Fibroblast of skin of right biceps (primary cell): ENCODE results near the gene SLC30A4.

Source experiments
- DNase-seq: peaks from one replicate; pipeline ENCODE4 v3.0.0-alpha.2; 2013

Gene SLC30A4, protein sequence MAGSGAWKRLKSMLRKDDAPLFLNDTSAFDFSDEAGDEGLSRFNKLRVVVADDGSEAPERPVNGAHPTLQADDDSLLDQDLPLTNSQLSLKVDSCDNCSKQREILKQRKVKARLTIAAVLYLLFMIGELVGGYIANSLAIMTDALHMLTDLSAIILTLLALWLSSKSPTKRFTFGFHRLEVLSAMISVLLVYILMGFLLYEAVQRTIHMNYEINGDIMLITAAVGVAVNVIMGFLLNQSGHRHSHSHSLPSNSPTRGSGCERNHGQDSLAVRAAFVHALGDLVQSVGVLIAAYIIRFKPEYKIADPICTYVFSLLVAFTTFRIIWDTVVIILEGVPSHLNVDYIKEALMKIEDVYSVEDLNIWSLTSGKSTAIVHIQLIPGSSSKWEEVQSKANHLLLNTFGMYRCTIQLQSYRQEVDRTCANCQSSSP

DNA sequence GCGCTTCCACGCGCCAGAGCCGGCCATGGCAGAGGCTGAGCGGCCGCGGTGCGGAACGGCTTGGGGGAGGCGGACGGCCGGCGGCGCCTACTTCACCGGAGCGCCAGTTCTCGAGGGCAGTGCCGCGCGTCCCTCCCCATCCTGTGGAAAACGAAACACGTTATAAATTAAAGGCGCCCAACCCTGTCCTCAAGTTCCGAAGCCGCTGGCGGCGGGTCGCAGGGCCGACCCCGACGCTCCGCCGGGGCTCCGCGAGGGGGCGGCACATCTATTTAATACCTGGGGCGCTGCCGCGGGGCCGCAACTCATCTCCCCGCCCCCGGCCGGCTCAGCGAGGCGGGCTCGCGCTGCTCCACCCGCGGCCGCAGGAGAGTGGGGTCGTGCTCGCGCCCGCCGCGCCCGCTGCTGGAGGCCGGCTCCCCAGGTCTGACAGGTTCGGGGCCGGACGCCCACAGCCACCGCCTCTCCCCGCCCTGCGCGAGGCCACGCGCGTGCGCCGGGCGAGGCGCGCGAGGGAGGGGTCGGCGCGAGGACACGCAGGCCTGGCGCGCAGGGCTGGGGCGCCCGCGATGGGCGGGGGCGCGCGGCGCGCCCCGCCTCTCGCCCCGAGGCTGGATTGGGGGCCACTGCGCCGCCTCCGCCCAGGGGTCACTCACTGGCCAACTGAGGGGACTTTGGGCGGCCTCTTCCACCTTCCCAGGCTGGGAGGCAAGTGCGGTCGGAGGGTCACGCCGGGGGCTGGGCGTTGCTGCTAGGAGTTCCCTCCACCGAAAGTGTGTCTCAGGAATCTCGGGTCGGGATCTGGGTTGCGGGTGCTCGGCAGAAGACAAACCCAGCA lies at the start of gene SLC30A4:
Gene SLC30A4, minus strand, starts transcription at position 428 of the 838 bp plus-strand sequence. Its CDS starts 401 bp downstream, at position 27.
- DNase-seq, result peak; percentile 54

- DNase-seq, result no peak
Measured at GRCh38 chr15:45555934-45556608, 33.5 kb upstream of the SLC30A4 start.

GRCh38 chr15:45551676-45552075 lies 29.1 kb upstream of the SLC30A4 start:
- peak; percentile 56 for DNase-seq

DNA sequence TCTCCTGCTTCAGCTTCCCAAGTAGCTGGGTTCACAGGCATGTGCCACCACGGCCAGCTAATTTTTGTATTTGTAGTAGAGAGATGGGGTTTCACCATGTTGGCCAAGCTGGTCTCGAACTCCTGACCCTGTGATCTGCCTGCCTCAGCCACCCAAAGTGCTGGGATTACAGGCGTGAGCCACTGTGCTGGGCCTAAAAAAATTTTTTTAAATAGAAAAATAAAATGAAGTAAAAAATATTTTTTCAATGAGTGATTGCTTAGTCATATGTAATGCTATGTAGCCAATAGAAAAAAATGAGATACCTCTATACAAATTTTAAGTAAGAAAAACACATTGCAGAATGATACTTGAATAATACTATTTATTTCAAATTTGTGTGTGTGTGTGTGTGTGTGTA lies 27.9 kb upstream of the SLC30A4 start:
- DNase-seq, result peak; percentile 74

DNA sequence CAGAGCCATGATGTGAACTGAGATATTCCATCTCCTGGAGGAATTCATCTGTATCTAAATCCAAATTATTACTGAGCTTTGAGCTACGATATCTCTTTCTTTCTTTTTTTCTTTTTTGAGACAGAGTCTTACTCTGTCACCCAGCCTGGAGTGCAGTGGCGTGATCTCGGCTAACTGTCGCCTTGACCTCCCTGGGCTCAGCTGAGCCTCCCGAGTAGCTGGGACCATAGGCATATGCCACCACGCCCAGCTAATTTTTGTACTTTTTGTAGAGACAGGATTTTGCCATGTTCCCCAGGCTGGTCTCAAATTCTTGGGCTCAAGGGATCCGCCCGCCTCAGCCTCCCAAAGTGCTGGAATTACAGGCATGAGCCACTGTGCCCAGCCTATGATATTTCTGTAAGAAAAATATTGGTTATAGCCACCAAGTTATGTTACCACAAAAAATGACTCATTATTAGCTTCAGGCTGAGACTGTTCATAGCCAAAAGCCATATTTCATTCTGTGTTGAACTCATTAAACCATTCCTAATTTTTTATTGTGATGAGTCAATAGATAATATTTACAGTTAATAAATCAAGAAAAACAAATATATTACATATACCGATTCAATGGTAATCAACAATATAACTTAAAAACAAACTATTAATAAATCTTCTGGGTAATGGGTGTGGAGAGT lies 27.1 kb upstream of the SLC30A4 start:
- DNase-seq, result peak; percentile 80

- DNase-seq, result no peak
Measured at GRCh38 chr15:45548753-45549520, 26.4 kb upstream of the SLC30A4 start.

DNA sequence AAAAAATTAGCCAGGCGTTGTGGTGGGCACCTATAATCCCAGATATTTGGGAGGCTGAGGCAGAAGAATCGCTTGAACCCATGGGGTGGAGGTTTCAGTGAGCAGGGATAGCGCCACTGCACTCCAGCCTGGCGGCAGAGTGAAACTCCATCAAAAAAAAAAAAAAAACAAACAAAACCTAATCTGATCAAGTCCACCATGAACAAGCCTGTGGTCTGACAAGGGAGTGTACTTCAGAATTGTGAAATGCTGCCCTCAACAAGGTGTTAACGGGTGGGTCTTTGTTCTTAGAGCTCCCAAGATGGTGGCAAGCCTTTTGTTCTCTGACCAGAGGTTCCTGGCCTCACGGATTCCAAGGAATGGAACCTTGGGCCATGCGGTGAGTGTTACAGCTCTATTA lies 24.2 kb upstream of the SLC30A4 start:
- no peak for DNase-seq

GRCh38 chr15:45544266-45545023 lies 21.9 kb upstream of the SLC30A4 start:
- DNase-seq, result no peak

DNA sequence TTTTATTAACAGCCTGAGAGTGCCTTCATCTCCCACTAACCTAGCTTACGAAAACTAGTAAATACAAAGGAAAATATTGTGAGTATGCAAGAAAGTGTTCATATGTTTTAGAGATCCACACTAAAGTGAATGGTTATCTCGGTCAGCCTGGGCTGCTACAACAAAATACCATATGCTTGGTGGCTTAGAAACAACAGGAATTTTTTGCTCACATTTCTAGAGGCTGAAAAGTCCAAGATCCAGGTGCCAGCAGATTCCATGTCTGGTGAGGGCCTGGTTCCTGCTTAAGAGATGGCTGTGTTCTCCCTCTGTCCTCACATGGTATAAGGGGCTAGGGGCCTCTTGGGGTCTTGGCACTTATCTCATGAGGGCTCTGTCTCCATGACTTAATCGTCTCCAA lies 20.5 kb upstream of the SLC30A4 start:
- DNase-seq, result no peak

- DNase-seq, result no peak
Measured at GRCh38 chr15:45540531-45540930, 18.0 kb upstream of the SLC30A4 start.

GRCh38 chr15:45539680-45540079 lies 17.1 kb upstream of the SLC30A4 start:
- no peak for DNase-seq

DNA sequence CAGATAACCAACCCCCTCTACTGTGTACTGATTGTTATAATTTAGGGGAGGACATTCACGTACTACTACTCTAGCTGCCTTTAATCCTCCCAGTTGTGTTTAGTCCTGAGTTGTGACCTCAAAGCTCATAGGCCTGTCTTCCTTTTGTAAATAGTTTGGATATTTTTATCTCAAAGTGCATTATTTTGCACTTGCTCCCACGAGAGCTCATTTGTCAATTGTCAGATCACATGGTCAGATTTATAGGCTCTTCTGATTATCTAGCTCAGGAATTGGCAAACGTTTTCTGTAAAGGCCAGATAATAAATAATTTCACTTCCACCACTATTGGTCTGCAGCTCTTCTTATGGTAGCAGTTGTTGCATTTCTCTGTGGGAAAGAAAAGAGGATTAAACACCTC lies 14.4 kb upstream of the SLC30A4 start:
- no peak for DNase-seq

DNA sequence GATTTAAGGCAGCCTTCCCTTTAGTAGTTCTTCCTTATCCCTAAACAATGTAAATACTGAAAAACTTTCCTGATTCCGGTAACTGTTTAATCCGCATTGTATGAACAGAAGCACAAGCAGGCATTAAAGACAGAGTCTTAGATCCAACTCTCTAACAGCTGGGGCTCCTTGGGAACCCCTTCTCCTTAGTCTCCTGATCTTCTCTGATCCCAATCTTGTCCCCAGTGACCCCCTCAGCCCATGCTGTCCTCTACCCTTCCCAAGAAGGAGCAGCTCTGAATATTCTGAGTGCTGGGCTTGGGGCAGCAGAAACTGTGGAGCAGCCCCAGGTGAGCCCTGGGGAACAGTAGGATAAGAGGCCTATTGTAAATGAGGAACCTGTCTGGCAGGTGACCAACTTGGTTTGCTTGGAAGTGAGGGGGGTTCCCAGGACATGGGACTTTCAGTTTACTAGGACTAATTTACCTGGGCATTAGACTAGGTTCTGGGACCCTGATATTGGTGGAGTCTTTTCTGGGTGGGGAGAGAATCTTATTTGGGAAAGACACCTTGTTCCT lies 13.0 kb upstream of the SLC30A4 start:
- DNase-seq, result no peak

GRCh38 chr15:45534821-45535220 lies 12.3 kb upstream of the SLC30A4 start:
- DNase-seq, result no peak

- peak; percentile 36 for DNase-seq
Measured at GRCh38 chr15:45532892-45533291, 10.3 kb upstream of the SLC30A4 start.

GRCh38 chr15:45529613-45530012 lies 7.1 kb upstream of the SLC30A4 start:
- no peak for DNase-seq

DNA sequence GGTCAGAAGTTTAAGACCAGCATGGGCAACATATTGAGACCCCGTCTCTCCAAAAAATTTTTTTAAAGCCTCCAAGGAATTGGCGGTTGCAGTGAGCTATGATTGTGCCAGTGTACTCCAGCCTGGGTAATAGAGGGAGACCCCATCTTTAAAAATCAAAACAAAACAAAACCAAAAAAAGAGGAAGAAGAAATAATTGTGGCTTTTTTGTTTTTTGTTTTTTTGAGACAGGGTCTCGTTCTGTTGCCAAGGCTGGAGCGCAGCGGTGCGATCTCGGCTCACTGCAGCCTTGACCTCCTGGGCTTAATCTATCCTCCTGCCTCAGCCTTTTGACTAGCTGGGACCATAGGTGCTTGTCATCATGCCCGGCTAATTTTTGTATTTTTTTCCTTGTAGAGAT lies 4.5 kb upstream of the SLC30A4 start:
- no peak for DNase-seq

DNA sequence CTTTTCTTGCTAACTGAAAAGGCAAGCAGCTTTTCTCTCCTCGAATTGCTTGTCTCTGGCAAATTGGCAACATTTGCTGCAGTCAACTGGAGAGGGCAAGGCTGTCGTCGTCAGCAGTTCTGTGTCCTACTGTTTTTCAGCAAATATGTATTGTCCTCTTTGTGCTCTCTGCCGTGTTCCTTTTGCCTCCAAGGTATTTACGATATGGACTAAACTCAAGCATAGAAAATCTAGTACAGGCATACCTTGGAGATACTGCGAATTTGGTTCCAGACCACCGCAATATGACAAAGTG lies 558 bp upstream of the SLC30A4 start:
- DNase-seq, result no peak

GRCh38 chr15:45521596-45522327 lies 793 bp downstream of the SLC30A4 start:
- DNase-seq, result no peak

GRCh38 chr15:45510758-45511280 lies 11.7 kb downstream of the SLC30A4 start:
- DNase-seq, result no peak
